Tibial nerve (tissue), 4 donors: ENCODE results near the gene MRPL4.

Experiments
- EP300 ChIP-seq, 2 donors: sonication (generic); formaldehyde crosslinking; IDR thresholded peaks; one replicate each; pipeline ENCODE4 v1.6.1; 2017; ENCODE audit warnings: antibody characterized with exemption in 2 of 2, mild to moderate bottlenecking in 1 of 2
- POLR2A ChIP-seq, 2 donors: fragments of 450-650 bp; IDR thresholded peaks; one replicate each; pipeline ENCODE4 v1.6.1; 2017; ENCODE audit warnings: antibody characterized with exemption in 2 of 2, mild to moderate bottlenecking in 2 of 2, moderate library complexity in 2 of 2
- TF ChIP-seq, protein P1 (sequence below), 5 experiments: fragments of 200-600 bp in 3 of 5; fragments of 450-650 bp in 2 of 5; sonication (generic) in 3 of 5; IDR thresholded peaks; one replicate each; pipeline ENCODE4 v1.5.1; 2016 to 2019; ENCODE audit warnings: antibody characterized with exemption in 5 of 5, mild to moderate bottlenecking in 3 of 5, moderate library complexity in 2 of 5

DNA sequence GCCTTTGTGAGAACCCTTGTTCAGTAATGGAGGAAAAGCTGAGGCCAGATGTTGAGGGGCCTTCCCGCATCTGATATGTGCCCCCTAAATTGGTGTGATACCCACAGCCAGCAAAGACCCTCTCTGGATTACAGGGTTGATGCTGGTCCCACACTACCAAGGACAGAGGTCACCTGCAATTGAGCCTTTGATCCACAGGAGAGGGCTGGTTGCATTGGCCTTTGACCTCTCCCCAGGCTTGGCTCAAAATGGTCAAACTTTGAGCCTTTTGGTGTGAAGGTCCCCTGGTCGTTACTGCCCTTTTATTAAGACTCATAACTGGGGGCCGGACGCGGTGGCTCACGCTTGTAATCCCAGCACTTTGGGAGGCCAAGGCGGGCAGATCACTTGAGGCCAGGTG is 8.4 kb upstream of the MRPL4 start:
- TF ChIP-seq, protein P1, sequence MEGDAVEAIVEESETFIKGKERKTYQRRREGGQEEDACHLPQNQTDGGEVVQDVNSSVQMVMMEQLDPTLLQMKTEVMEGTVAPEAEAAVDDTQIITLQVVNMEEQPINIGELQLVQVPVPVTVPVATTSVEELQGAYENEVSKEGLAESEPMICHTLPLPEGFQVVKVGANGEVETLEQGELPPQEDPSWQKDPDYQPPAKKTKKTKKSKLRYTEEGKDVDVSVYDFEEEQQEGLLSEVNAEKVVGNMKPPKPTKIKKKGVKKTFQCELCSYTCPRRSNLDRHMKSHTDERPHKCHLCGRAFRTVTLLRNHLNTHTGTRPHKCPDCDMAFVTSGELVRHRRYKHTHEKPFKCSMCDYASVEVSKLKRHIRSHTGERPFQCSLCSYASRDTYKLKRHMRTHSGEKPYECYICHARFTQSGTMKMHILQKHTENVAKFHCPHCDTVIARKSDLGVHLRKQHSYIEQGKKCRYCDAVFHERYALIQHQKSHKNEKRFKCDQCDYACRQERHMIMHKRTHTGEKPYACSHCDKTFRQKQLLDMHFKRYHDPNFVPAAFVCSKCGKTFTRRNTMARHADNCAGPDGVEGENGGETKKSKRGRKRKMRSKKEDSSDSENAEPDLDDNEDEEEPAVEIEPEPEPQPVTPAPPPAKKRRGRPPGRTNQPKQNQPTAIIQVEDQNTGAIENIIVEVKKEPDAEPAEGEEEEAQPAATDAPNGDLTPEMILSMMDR (IDR thresholded peaks at IDR 0.05), result no peak
- TF ChIP-seq POLR2A (IDR thresholded peaks at IDR 0.05), result no peak
- TF ChIP-seq EP300 (IDR thresholded peaks at IDR 0.05), result no peak
